ENCODE results near the gene KAT8.

KAT8 gene

GRCh38 chr16:31108035-31108793, 9.2 kb upstream of the KAT8 start, which contains the start of gene BCKDK:
Gene BCKDK, plus strand, starts transcription at chr16:31108386. Its CDS starts 838 bp downstream, at chr16:31109224.
- peak; percentile 32 to 49 for DNase-seq (ENCODE audit: low read depth in 2 of 2)

GRCh38 chr16:31108794-31109558, 8.5 kb upstream of the KAT8 start:
- no peak for DNase-seq (ENCODE audit: low read depth in 2 of 2)

- DNase-seq (ENCODE audit: low read depth in 2 of 2) = no peak
These were observed 7.8 kb upstream of the KAT8 start for GRCh38 chr16:31109622-31110021.

GRCh38 chr16:31110106-31111034, 7.1 kb upstream of the KAT8 start:
- DNase-seq (ENCODE audit: low read depth in 2 of 2) = no peak

- DNase-seq (ENCODE audit: low read depth in 2 of 2) = no peak
These were observed 5.5 kb upstream of the KAT8 start for GRCh38 chr16:31111881-31112466.

GRCh38 chr16:31112711-31113110, 4.8 kb upstream of the KAT8 start:
- DNase-seq (ENCODE audit: low read depth in 2 of 2) = no peak

- DNase-seq (ENCODE audit: low read depth in 2 of 2) = no peak
These were observed 4.0 kb upstream of the KAT8 start for GRCh38 chr16:31113121-31114120.

- no peak for DNase-seq (ENCODE audit: low read depth in 2 of 2)
These were observed 3.0 kb upstream of the KAT8 start for GRCh38 chr16:31114468-31114867.

- DNase-seq (ENCODE audit: low read depth in 2 of 2) = no peak
These were observed 1.0 kb downstream of the KAT8 start for GRCh38 chr16:31118223-31119155.

GRCh38 chr16:31120129-31120528, 2.7 kb downstream of the KAT8 start:
- no peak for DNase-seq (ENCODE audit: low read depth in 2 of 2)

- DNase-seq (ENCODE audit: low read depth in 2 of 2) = no peak
These were observed 8.4 kb downstream of the KAT8 start for GRCh38 chr16:31125844-31126243.

GRCh38 chr16:31127182-31127581, 9.7 kb downstream of the KAT8 start:
- DNase-seq (ENCODE audit: low read depth in 2 of 2) = no peak

- no peak for DNase-seq (ENCODE audit: low read depth in 2 of 2)
These were observed 11.5 kb downstream of the KAT8 start for GRCh38 chr16:31128711-31129567.

- DNase-seq (ENCODE audit: low read depth in 2 of 2) = no peak
These were observed 12.3 kb downstream of the KAT8 start for GRCh38 chr16:31129568-31130335.

- no peak for DNase-seq (ENCODE audit: low read depth in 2 of 2)
These were observed 12.9 kb downstream of the KAT8 start for GRCh38 chr16:31130336-31130891.

GRCh38 chr16:31130899-31131298, 13.4 kb downstream of the KAT8 start:
- no peak for DNase-seq (ENCODE audit: low read depth in 2 of 2)

GRCh38 chr16:31131416-31131815, 14.0 kb downstream of the KAT8 start:
- no peak for DNase-seq (ENCODE audit: low read depth in 2 of 2)
